ENCODE data around the gene OSBPL9. TPM values are rescaled to one million over a fixed set of nuclear protein-coding genes. Genes with fewer than 3 reads are reported as not detected.

OSBPL9 gene
- total RNA-seq, 1 donor from 2014 or later, result 103 TPM

DNA sequence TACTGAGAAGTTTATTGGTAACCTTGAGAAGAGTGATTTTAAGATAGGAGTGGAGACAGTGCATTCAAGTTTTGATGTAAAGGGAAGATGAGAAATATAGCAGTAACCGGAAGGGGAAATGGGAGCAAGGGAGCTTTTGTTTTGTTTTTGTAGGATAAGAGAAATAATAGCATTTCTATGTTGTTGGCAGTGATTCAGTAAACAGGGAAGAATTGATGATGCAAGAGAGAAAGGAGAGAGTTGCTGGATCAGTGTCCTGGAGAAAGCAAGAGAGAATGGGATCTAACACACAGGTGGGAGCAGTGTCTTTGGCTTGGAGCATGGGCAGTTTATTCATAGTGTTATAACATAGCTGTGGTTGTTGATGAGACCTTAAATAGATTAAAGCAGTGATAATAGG, 56.4 kb downstream of the OSBPL9 start:
- Mint-ChIP-seq H3K27ac (ENCODE audit: unreplicated experiment) (no peak overlapping the region), H3K27me3 (ENCODE audit: unreplicated experiment) (no peaks in the 10 kb centered on the region), H3K36me3 (ENCODE audit: unreplicated experiment) (no peaks in the 10 kb centered on the region), H3K4me1 (ENCODE audit: unreplicated experiment) (peaks cover 13% of the 10 kb centered on the region), H3K9me3 (ENCODE audit: unreplicated experiment) (no peaks in the 10 kb centered on the region), H3K4me3 (ENCODE audit: unreplicated experiment) (no peak overlapping the region)
- no peak for DNase-seq (ENCODE audit: extremely low spot score, unreplicated experiment)
- TF ChIP-seq, protein P1, sequence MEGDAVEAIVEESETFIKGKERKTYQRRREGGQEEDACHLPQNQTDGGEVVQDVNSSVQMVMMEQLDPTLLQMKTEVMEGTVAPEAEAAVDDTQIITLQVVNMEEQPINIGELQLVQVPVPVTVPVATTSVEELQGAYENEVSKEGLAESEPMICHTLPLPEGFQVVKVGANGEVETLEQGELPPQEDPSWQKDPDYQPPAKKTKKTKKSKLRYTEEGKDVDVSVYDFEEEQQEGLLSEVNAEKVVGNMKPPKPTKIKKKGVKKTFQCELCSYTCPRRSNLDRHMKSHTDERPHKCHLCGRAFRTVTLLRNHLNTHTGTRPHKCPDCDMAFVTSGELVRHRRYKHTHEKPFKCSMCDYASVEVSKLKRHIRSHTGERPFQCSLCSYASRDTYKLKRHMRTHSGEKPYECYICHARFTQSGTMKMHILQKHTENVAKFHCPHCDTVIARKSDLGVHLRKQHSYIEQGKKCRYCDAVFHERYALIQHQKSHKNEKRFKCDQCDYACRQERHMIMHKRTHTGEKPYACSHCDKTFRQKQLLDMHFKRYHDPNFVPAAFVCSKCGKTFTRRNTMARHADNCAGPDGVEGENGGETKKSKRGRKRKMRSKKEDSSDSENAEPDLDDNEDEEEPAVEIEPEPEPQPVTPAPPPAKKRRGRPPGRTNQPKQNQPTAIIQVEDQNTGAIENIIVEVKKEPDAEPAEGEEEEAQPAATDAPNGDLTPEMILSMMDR (IDR thresholded peaks at IDR 0.05), result no peak

DNA sequence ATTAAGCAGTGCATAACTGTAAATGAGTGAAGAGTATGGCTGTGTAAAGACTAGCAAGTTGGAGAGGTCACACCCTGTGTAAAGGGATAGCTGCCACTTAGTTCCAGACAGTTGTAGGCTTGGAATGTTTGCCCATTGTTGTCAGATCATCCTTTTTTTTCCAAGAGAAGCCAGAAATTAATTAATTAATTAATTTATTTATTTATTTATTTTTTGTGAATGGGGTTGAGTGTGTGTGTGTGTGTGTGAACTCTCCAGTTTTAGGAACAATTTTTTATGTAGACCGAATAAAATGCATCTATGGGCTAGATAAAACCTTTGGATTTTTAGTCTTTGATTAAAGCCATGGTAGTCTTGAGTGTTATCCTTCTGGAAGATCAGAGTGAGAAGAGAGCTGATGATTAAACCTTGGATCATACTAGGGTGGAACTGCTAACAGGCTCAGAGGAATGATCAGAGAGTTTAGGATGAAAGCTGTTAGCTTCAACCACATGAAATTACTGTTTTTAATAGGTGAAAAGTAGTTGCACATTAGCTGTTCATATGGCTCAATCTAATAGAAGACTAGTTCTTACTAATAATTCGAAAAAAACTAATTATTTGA, 58.4 kb downstream of the OSBPL9 start:
- Mint-ChIP-seq H3K27ac (ENCODE audit: unreplicated experiment) (no peak overlapping the region), H3K9me3 (ENCODE audit: unreplicated experiment) (no peaks in the 10 kb centered on the region), H3K4me3 (ENCODE audit: unreplicated experiment) (no peak overlapping the region), H3K27me3 (ENCODE audit: unreplicated experiment) (no peaks in the 10 kb centered on the region), H3K36me3 (ENCODE audit: unreplicated experiment) (no peaks in the 10 kb centered on the region), H3K4me1 (ENCODE audit: unreplicated experiment) (peaks cover 3% of the 10 kb centered on the region)
- no peak for DNase-seq (ENCODE audit: extremely low spot score, unreplicated experiment)
- TF ChIP-seq, protein P1 (IDR thresholded peaks at IDR 0.05), result no peak

DNA sequence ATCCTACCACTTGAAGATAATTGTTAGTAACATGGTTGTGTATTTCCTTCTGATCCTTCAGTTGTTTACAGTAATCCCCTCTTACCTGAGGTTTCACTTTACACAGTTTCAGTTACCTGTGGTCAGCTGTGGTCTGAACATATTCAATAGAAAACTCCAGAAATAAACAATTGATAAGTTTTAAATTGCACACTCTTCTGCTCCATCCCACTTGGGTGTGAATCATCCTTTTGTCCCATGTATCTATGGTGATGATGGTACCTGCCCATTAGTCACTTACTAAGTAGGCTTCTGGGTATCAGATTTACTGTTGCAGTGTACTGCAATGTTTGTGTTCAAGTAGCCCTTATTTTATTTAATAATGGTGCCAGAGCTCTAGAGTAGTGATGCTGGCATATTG, 62.5 kb downstream of the OSBPL9 start:
- no peak overlapping the region for H3K27ac Mint-ChIP-seq (ENCODE audit: unreplicated experiment)
- H3K4me3 Mint-ChIP-seq (ENCODE audit: unreplicated experiment), result no peak overlapping the region
- no peaks in the 10 kb centered on the region for H3K27me3 Mint-ChIP-seq (ENCODE audit: unreplicated experiment)
- H3K9me3 Mint-ChIP-seq (ENCODE audit: unreplicated experiment), result no peaks in the 10 kb centered on the region
- no peaks in the 10 kb centered on the region for H3K36me3 Mint-ChIP-seq (ENCODE audit: unreplicated experiment)
- TF ChIP-seq, protein P1 (IDR thresholded peaks at IDR 0.05), result no peak
- DNase-seq (ENCODE audit: extremely low spot score, unreplicated experiment), result no peak
- H3K4me1 Mint-ChIP-seq (ENCODE audit: unreplicated experiment), result peaks cover 3% of the 10 kb centered on the region

DNA sequence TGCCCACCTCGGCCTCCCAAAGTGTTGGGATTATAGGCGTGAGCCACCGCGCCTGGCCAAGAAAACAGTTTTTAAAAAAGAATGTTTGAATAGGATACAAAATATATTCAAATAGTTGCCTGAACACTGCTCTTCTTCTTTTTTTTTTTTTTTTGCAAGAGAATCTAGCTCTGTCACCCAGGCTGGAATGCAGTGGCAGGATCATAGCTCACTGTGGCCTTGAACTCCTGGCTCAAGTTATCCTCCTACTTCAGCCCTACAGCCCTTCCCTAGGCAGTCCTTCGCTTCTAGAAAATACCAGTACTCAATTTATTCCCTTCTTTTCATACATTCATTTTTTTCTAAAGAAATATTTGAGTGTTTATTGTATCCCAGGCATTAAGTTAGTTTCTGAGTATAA, 67.9 kb downstream of the OSBPL9 start:
- Mint-ChIP-seq H3K9me3 (ENCODE audit: unreplicated experiment) (no peaks in the 10 kb centered on the region), H3K27me3 (ENCODE audit: unreplicated experiment) (no peaks in the 10 kb centered on the region), H3K36me3 (ENCODE audit: unreplicated experiment) (peaks cover 2% of the 10 kb centered on the region), H3K27ac (ENCODE audit: unreplicated experiment) (no peak overlapping the region), H3K4me1 (ENCODE audit: unreplicated experiment) (peaks cover 23% of the 10 kb centered on the region), H3K4me3 (ENCODE audit: unreplicated experiment) (no peak overlapping the region)
- DNase-seq (ENCODE audit: extremely low spot score, unreplicated experiment), result no peak
- TF ChIP-seq, protein P1 (IDR thresholded peaks at IDR 0.05), result no peak

DNA sequence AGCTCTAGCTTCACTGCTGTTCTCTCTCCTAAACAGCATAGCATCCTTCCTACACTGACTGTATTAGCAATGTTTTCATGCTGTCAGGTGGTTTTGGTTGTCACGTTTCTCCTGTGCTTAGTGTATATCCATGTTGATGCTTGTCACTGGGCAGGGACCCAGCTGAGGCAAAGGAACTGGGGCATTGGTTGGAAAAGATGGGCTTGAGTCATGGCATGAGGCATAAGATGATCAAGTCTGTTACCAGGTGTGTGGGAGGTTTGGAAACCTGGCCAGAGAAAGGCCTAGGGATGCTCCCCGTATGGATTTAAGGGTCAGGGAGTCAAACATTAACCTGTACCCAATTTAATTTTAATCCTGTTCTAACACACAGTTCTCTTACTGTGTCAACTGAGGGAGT, 69.6 kb downstream of the OSBPL9 start:
- H3K27ac Mint-ChIP-seq (ENCODE audit: unreplicated experiment), result no peak overlapping the region
- no peaks in the 10 kb centered on the region for H3K9me3 Mint-ChIP-seq (ENCODE audit: unreplicated experiment)
- peaks cover 2% of the 10 kb centered on the region for H3K36me3 Mint-ChIP-seq (ENCODE audit: unreplicated experiment)
- TF ChIP-seq, protein P1 (IDR thresholded peaks at IDR 0.05), result no peak
- peaks cover 32% of the 10 kb centered on the region for H3K4me1 Mint-ChIP-seq (ENCODE audit: unreplicated experiment)
- DNase-seq (ENCODE audit: extremely low spot score, unreplicated experiment), result no peak
- H3K4me3 Mint-ChIP-seq (ENCODE audit: unreplicated experiment), result no peak overlapping the region
- H3K27me3 Mint-ChIP-seq (ENCODE audit: unreplicated experiment), result no peaks in the 10 kb centered on the region
